SK-N-SH treated with all-trans-retinoic acid at 6 μM for 48 hours (cell line): ENCODE data around the gene STS.

Source experiments
- BACH2 ChIP-seq: fragments of 250-450 bp; sonication (Bioruptor Pico); IDR thresholded peaks from 2 replicates; pipeline ENCODE4 v1.9.0; 2021; ENCODE audit warnings: mild to moderate bottlenecking, borderline replicate concordance
- CREB5 ChIP-seq: fragments of 250-450 bp; sonication (Bioruptor Pico); IDR thresholded peaks from 2 replicates; pipeline ENCODE4 v1.5.1; 2020; ENCODE audit warnings: low read depth, mild to moderate bottlenecking, moderate library complexity
- GLIS3 ChIP-seq: fragments of 250-450 bp; sonication (Bioruptor Pico); IDR thresholded peaks from 2 replicates; pipeline ENCODE4 v1.5.0; 2020; ENCODE audit warnings: mild to moderate bottlenecking, moderate library complexity
- PATZ1 ChIP-seq: fragments of 250-450 bp; sonication (Bioruptor Pico); IDR thresholded peaks from 2 replicates; pipeline ENCODE4 v1.8.0; 2020; ENCODE audit warnings: mild to moderate bottlenecking, moderate library complexity, borderline replicate concordance
- PPARA ChIP-seq: fragments of 250-450 bp; sonication (Bioruptor Pico); IDR thresholded peaks from 2 replicates; pipeline ENCODE4 v1.5.0; 2020; ENCODE audit warnings: mild to moderate bottlenecking, borderline replicate concordance
- ZFP3 ChIP-seq: fragments of 250-450 bp; sonication (Bioruptor Pico); IDR thresholded peaks from 2 replicates; pipeline ENCODE4 v1.5.0; 2020; ENCODE audit warnings: mild to moderate bottlenecking, moderate library complexity
- ZNF70 ChIP-seq: fragments of 450-650 bp; formaldehyde crosslinking; IDR thresholded peaks from 2 replicates; pipeline ENCODE4 v1.5.0; 2020; ENCODE audit warnings: mild to moderate bottlenecking, moderate library complexity
- ZNF8 ChIP-seq: fragments of 450-650 bp; formaldehyde crosslinking; IDR thresholded peaks from 2 replicates; pipeline ENCODE4 v1.5.0; 2020; ENCODE audit warnings: mild to moderate bottlenecking, moderate library complexity

DNA sequence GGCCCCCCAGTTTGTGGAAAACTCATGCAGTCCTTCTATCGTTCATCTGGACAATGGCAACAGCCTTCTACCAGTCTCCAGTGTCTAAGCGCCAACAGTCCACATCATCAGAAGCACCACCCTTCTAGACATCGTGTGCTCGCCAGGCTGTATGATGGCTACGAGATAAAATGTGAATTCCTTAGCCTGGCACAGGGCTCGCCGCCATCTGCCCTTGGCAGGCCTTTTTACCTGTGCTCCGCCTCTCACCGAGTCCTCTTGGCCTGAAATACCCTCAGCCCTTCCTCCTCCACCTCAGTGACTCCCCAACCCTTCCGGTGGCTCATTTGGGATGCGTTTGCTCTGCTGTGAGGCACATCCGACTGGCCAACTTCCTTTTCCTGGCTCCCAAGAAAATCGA lies 15.9 kb upstream of the STS start:
- TF ChIP-seq GLIS3 (no peak), PATZ1 (CRISPR knock-in tag) (no peak), BACH2 (CRISPR knock-in tag) (no peak), PPARA (CRISPR knock-in tag) (no peak), ZNF8 (no peak), CREB5 (CRISPR knock-in tag) (no peak), ZFP3 (CRISPR knock-in tag) (no peak), ZNF70 (CRISPR knock-in tag) (no peak)
